ENCODE data around the gene RPS15.

RPS15 gene

DNA sequence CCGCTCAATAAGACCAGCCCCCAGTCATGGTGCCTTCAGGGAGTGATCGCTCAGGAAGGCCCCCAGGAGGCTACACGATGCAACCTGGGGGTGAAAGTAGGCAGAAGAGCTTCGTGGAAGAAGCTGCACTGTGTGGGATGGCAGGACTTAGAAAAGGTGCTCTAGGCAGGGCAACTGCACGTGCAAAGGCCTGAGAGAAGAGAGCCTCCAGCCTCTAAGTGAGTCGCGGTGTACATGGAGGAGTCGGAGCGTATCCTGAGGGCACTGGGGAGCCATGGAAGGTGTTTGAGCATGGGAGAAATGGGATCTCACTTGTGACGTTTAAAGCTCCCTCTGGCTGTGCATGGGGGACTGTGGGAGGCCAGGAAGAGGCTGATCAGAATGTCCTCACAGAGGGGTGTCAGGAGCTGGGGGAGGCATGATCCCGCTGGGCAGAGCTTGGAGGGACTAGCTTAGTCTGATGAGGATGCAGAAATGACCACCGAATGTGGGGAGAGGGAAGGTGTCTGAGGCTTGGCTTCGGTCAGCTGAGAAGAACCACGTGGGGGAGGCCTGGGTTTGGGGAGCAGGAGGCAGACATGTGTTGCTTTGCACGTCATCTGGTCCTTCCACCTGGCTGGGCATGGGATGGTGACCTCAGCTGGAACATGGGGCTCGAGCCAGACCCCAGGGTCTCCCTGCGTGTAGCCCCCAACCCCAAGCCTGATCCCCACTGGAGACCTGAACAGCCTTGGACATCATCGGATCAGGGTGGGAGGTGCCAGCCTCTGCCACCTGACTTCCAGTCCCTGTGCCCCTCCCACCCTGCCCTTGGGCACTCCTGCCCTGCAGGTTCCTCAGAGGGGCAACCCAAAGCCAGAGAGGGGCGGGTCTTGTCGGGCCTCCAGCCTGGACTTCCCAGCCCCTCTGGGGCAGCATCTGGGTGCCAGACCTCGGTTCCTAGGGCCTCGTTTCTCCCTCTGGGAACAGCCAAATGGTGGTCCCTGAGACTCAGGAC is 12.8 kb downstream of the RPS15 start:
- in situ Hi-C loops (cut with MboI; ENCODE audit: low sequenced_read_pairs), result no loop called here

DNA sequence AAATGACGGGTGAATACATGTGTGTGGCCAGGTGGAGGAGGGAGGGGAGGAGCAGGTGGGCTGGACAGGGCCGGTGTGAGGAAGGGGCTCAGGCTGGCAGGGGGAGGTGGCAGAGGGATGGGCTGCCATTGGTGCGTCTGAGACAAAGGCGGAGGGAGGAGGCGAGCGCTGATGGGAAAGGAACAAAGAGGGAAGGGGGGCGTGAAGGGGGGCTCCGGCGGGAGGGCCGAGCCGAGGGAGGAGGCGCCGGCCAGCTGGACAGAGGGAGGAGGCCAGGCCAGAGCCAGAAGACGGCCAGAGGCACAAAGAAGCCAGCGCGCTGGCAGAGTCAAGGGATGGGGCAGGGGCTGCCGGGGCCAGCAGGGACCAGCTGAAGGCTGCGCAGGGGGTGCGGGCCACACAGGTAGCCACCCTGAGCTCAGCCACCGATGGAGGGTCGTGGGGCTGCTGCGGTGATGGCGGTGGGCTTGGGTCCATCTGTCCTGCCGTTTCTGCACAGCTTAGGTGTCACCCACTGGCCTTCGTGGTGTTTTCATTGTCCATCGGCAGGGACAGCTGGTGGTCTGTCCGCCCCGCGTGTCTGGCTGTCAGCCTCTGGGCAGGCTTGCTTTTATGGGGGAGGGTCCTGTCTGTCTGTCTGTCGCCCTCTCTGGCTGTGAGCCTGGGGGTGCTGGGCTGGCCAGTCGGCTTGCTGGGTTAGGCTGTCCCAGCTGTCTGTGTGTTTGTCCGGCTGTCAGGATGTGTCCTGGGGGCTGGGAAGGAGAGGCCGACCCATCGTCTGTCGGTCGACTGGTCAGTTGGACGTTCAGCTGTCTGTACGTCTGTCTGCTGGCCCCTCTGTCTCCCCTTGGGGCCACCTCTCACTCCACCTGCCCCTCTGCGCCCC is 14.0 kb downstream of the RPS15 start:
- in situ Hi-C loops (cut with MboI; ENCODE audit: low sequenced_read_pairs), result no loop called here

GRCh38 chr19:1452802-1453524 is 14.8 kb downstream of the RPS15 start:
- in situ Hi-C loops (cut with MboI; ENCODE audit: low sequenced_read_pairs), result no loop called here

DNA sequence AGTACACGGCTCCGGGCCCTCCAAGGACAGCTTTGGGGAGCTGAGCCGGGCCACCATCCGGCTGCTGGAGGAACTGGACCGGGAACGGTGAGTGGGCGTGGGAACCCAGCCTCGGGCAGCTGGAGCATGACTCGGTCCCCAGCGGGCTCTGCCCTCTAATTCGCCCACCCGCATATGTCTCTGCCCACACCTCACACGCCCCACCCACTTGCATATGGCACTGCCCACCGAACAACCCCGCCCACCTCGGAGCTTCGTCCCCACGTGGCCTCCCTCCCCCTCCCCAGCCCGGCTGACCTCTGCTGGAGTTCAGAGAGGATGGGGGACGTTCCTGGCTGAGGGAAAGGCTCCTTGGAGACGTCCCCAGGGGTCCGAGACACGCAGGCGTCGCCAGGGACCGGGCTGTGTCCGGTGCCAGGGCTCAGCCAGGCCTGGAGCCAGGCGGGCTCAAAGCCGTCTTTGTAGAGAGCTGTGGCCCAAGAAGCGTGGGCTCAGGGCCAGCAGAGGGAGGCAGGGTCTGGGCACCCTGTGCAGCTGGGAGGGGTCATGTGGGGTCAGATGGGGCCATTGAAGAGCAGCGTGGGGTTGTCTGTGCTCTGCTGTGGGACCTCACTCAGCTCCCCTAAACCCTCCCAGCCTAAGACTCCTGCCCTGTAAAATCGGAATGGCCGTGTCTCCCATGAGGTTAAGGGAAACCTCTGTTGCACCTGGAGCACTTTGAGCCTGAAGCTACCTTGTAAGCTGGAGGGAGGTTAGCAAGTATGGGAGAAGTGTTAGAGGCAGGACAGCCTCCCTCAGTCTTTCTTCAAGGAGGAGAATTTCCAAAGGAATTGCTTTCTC is 15.5 kb downstream of the RPS15 start:
- in situ Hi-C loops (cut with MboI; ENCODE audit: low sequenced_read_pairs), result no loop called here

DNA sequence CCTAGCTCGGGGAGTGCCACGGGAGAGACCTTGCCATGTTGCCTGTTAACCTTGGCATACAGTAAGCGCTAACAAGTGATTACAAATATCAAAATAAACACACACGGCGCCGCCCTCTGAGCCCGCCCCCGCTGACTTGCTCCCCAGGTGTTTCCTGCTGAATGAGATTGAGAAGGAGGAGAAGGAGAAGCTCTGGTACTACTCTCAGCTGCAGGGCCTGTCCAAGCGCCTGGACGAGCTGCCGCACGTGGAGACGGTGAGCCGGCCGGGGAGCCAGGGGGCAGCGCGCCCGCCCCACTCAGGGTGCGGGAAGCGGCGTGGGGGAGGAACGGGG is 16.8 kb downstream of the RPS15 start:
- in situ Hi-C loops (cut with MboI; ENCODE audit: low sequenced_read_pairs), result no loop called here

DNA sequence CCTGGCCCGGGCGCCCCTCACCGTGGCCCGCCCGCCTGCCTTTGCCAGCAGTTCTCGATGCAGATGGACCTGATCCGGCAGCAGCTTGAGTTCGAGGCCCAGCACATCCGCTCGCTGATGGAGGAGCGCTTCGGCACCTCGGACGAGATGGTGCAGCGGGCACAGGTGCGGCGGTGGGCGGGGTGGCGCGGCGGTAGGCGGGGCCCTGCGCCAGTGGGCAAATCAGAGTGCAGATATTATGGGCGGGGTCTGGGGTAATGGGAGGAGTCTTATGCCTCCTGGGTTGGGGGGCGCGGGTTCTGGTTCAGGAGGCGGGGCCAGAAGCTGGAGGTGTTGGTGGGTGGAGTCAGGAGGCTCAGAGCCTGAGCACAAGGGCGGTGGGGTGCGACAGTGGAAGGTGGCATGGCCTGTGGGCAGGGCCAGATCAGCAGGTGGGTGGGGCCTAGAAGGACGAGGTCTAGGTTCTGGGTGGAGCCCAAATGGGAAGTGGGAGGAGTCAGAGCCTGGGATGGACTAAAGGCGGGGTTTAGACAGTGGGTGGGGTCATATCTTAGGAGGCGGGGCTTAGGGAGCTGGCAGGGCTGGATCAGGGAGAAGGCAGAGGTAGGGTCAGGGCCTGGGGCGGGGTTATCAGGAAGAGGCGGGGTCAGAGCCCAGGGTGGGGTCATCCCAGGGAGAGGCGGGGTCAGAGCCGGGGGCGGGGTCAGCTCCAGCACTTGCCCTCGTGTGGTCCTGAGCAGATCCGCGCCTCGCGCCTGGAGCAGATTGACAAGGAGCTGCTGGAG is 17.3 kb downstream of the RPS15 start:
- in situ Hi-C loops (cut with MboI; ENCODE audit: low sequenced_read_pairs), result no loop called here

DNA sequence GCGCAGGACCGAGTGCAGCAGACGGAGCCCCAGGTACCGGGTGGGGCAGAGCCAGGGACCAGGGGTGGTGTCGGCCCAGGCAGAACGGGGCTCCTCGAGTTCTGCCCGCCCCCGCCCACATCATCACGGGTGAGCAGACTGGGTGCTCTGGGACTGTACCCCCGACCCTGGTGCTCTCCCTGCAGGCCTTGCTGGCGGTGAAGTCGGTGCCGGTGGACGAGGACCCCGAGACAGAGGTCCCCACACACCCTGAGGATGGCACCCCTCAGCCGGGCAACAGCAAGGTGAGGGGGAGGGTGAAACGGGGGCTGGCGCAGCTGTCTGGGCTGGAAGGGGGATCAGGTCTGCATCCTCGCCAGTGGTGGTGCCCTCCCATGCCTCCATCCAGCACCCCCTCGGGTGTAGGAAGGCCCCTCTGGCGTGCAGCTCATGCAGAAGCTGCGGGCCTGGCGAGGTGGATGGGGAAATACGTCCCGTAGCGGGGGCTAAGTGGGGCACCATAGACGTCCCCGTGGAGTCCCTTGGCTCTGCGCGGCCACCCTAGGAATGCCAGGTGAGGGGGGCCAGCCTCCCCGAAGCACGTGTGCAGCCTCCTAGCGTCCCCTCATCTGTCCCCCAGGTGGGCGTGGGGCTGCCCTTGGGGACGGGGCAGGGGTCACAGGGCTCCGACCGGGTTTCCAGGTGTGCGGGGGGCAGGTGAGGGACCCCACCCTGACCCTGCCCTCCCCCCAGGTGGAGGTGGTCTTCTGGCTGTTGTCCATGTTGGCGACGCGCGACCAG is 18.1 kb downstream of the RPS15 start:
- in situ Hi-C loops (cut with MboI; ENCODE audit: low sequenced_read_pairs), result no loop called here

GRCh38 chr19:1457031-1457739 is 19.0 kb downstream of the RPS15 start:
- in situ Hi-C loops (cut with MboI; ENCODE audit: low sequenced_read_pairs), result no loop called here

- in situ Hi-C loops (cut with MboI; ENCODE audit: low sequenced_read_pairs), result no loop called here
These were observed 19.7 kb downstream of the RPS15 start for GRCh38 chr19:1457892-1458291.

DNA sequence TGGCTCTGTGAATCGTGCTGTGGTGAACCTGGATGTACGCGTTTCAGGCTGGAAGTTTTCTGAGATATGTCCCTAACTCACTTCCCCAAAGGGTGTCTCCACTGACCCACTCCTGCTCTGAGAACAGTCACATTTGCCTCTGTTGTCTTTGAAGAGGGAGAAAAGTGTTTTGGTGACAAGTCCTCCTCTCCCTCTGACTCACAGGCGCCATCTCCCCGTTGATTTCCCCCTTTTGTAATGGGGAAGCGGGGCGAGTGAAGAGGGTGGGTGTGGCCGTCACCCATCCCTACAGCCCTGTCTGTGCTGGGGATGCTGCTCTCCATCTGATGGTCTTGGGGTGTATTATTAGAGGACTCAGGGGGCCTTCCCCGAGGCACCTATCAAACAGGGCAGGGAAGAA is 21.3 kb downstream of the RPS15 start:
- in situ Hi-C loops (cut with MboI; ENCODE audit: low sequenced_read_pairs), result no loop called here

DNA sequence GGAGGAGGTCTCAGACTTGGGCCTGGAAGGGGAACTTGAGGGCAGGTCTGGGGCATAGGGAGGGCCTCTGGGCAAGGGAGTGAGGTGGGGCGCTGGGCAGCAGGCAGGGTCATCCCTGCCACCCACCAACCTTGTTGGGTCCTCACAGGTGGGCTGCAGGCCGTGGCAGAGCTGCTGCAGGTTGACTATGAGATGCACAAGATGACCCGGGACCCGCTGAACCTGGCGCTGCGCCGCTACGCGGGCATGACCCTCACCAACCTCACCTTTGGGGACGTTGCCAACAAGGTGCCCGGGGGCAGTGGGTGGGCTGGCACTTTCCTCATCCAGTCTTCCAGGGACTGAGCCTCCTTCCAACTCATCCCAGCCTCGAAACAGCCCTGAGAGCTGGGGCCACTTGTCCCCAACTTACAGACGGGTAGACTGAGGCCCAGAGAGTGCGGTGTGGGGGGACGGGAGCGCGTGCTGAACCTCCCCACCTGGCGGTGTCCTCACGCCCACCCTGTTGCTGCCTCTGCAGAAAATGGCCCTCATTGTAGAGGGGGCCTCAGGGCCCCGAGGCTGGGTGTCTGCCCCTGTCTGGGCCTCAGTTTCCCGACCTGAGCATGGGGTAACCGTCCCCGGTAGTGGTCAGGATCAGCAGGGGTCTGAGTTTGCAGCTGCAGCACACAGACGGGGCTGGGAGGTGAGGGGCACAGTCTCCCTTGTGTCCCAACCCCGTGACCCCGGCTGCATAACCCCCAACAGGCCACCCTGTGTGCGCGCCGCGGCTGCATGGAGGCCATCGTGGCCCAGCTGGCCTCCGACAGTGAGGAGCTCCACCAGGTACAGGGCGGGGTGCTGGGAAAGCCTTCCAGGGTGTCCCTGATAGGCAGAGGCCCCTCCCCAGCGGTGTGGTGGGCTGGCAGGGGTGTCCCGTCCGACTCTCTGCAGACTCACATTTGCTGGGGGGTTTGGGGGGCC is 22.1 kb downstream of the RPS15 start:
- in situ Hi-C loops (cut with MboI; ENCODE audit: low sequenced_read_pairs), result no loop called here

GRCh38 chr19:1461862-1462261 is 23.7 kb downstream of the RPS15 start:
- in situ Hi-C loops (cut with MboI; ENCODE audit: low sequenced_read_pairs), result no loop called here

DNA sequence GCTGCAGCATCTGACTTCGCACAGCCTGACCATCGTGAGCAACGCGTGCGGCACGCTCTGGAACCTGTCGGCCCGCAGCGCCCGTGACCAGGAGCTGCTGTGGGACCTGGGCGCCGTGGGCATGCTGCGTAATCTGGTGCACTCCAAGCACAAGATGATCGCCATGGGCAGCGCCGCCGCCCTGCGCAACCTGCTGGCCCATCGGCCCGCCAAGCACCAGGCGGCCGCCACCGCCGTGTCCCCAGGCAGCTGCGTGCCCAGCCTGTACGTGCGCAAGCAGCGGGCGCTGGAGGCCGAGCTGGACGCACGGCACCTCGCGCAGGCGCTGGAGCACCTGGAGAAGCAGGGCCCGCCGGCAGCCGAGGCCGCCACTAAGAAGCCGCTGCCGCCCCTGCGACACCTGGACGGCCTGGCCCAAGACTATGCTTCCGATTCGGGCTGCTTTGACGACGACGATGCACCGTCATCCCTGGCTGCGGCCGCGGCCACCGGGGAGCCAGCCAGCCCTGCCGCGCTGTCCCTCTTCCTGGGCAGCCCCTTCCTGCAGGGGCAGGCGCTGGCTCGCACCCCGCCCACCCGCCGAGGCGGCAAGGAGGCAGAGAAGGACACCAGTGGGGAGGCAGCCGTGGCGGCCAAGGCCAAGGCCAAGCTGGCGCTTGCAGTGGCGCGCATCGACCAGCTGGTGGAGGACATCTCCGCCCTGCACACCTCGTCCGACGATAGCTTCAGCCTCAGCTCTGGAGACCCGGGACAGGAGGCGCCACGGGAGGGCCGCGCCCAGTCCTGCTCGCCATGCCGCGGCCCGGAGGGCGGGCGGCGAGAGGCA is 27.2 kb downstream of the RPS15 start:
- in situ Hi-C loops (cut with MboI; ENCODE audit: low sequenced_read_pairs), result no loop called here

DNA sequence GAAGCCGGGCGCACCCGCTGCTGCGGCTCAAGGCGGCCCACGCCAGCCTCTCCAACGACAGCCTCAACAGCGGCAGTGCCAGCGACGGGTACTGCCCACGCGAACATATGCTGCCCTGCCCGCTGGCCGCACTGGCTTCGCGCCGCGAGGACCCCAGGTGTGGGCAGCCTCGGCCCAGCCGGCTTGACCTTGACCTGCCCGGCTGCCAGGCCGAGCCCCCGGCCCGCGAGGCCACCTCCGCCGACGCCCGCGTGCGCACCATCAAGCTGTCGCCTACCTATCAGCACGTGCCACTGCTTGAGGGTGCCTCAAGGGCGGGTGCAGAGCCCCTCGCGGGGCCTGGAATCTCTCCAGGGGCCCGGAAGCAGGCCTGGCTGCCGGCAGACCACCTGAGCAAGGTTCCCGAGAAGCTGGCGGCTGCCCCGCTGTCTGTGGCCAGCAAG is 27.8 kb downstream of the RPS15 start:
- in situ Hi-C loops (cut with MboI; ENCODE audit: low sequenced_read_pairs), result no loop called here

DNA sequence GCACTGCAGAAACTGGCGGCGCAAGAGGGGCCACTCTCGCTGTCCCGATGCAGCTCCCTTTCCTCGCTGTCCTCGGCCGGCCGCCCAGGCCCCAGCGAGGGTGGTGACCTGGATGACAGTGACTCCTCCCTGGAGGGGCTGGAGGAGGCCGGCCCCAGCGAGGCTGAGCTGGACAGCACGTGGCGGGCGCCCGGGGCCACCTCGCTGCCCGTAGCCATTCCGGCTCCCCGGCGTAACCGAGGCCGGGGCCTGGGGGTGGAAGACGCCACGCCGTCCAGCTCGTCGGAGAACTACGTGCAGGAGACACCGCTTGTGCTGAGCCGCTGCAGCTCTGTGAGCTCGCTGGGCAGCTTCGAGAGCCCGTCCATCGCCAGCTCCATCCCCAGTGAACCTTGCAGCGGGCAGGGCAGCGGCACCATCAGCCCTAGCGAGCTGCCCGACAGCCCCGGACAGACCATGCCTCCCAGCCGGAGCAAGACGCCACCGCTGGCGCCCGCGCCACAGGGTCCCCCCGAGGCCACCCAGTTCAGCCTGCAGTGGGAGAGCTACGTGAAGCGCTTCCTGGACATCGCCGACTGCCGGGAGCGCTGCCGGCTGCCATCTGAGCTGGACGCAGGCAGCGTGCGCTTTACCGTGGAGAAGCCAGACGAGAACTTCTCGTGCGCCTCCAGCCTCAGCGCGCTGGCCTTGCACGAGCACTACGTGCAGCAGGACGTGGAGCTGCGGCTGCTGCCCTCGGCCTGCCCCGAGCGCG is 28.4 kb downstream of the RPS15 start:
- in situ Hi-C loops (cut with MboI; ENCODE audit: low sequenced_read_pairs), result no loop called here

- in situ Hi-C loops (cut with MboI; ENCODE audit: low sequenced_read_pairs), result no loop called here
These were observed 29.0 kb downstream of the RPS15 start for GRCh38 chr19:1467215-1467489.

Measured in HL-60/S4 (cell line).